HepG2 (cell line): ENCODE results near the gene MRPL14. TPM values are rescaled to one million over a fixed set of nuclear protein-coding genes. Genes with fewer than 3 reads are reported as not detected.
A peak's percentile ranks its signal among the peaks of the same experiment; 100 is the strongest.

Experiments used
- BCLAF1 ChIP-seq: fragments of 450-650 bp; IDR thresholded peaks from 2 replicates; pipeline ENCODE4 v1.6.1; 2017; ENCODE audit warnings: mild to moderate bottlenecking
- EHMT2 ChIP-seq: fragments of 200-600 bp; sonication (generic); IDR thresholded peaks from 2 replicates; pipeline ENCODE4 v1.7.0; 2017; ENCODE audit warnings: antibody characterized with exemption, low read depth, low read length, borderline replicate concordance
- FOXC1 ChIP-seq: sonication (generic); formaldehyde crosslinking; IDR thresholded peaks from 2 replicates; pipeline ENCODE4 v1.8.0; 2022; ENCODE audit warnings: mild to moderate bottlenecking, missing genetic modification reagents, borderline replicate concordance
- HOXA5 ChIP-seq: sonication (generic); formaldehyde crosslinking; IDR thresholded peaks from 2 replicates; pipeline ENCODE4 v1.4.0; 2020; ENCODE audit warnings: missing genetic modification reagents
- MIER2 ChIP-seq: IDR thresholded peaks from 2 replicates; pipeline ENCODE4 v1.6.1; 2016; ENCODE audit warnings: missing biosample characterization, missing genetic modification reagents
- MXI1 ChIP-seq: IDR thresholded peaks from 3 replicates; pipeline ENCODE4 v1.6.1; 2012; ENCODE audit warnings: low read depth, low read length, inconsistent platforms, borderline replicate concordance
- NBN ChIP-seq: fragments of 450-650 bp; conservative IDR thresholded peaks from 2 replicates; pipeline ENCODE4 v1.6.1; 2017
- NFYC ChIP-seq: IDR thresholded peaks from 2 replicates; pipeline ENCODE4 v1.6.1; 2016; ENCODE audit warnings: missing genetic modification reagents, missing compliant biosample characterization
- NR2F2 ChIP-seq: IDR thresholded peaks from 2 replicates; pipeline ENCODE4 v1.6.1; 2012; ENCODE audit warnings: low read depth, inconsistent platforms, borderline replicate concordance
- NRL ChIP-seq: sonication (generic); formaldehyde crosslinking; IDR thresholded peaks from 2 replicates; pipeline ENCODE4 v1.5.0; 2020; ENCODE audit warnings: missing genetic modification reagents, mild to moderate bottlenecking, moderate library complexity, borderline replicate concordance
- POLR2AphosphoS5 ChIP-seq: IDR thresholded peaks from 2 replicates; pipeline ENCODE4 v1.6.1; 2012; ENCODE audit warnings: low read depth, low read length
- RARG ChIP-seq: sonication (generic); formaldehyde crosslinking; IDR thresholded peaks from 2 replicates; pipeline ENCODE4 v1.4.0; 2020; ENCODE audit warnings: low read depth, mild to moderate bottlenecking, missing genetic modification reagents
- REL ChIP-seq: sonication (generic); formaldehyde crosslinking; conservative IDR thresholded peaks from 2 replicates; pipeline ENCODE4 v1.8.0; 2022; ENCODE audit warnings: mild to moderate bottlenecking, missing genetic modification reagents, moderate library complexity
- STAT6 ChIP-seq: sonication (generic); formaldehyde crosslinking; IDR thresholded peaks from 2 replicates; pipeline ENCODE4 v1.4.0; 2020; ENCODE audit warnings: missing genetic modification reagents, mild to moderate bottlenecking, borderline replicate concordance
- XRCC5 ChIP-seq: fragments of 200-400 bp; formaldehyde crosslinking; optimal IDR thresholded peaks from 2 replicates; pipeline ENCODE3; 2017; ENCODE audit warnings: mild to moderate bottlenecking, low read length
- ZBED4 ChIP-seq: sonication (generic); formaldehyde crosslinking; IDR thresholded peaks from 2 replicates; pipeline ENCODE4 v1.4.0; 2020; ENCODE audit warnings: missing genetic modification reagents, borderline replicate concordance
- ZBTB7A ChIP-seq: sonication (generic); formaldehyde crosslinking; IDR thresholded peaks from 2 replicates; pipeline ENCODE4 v1.8.0; 2022; ENCODE audit warnings: mild to moderate bottlenecking, missing genetic modification reagents
- ZNF33A ChIP-seq: sonication (generic); formaldehyde crosslinking; IDR thresholded peaks from 2 replicates; pipeline ENCODE4 v1.5.1; 2020; ENCODE audit warnings: missing genetic modification reagents, mild to moderate bottlenecking, moderate library complexity, borderline replicate concordance
- ZNF468 ChIP-seq: sonication (generic); formaldehyde crosslinking; IDR thresholded peaks from 2 replicates; pipeline ENCODE4 v1.8.0; 2022; ENCODE audit warnings: mild to moderate bottlenecking, moderate library complexity, missing genetic modification reagents
- ZNF605 ChIP-seq: sonication (generic); formaldehyde crosslinking; IDR thresholded peaks from 2 replicates; pipeline ENCODE4 v1.8.0; 2022; ENCODE audit warnings: mild to moderate bottlenecking, missing genetic modification reagents
- polyA plus RNA-seq, 8 experiments: library from polyadenylated mRNA; depleted of rRNA in 3 of 8; stranded (reverse) in 7 of 8; unstranded in 1 of 8; fragments of >200 nt; fragmentation: Illumina TruSeq in 4 of 8; extraction: Trizol in 4 of 8; gene quantifications; 2 replicates each; pipeline versions ENCODE4 v1.2.1 to v1.2.3, GENCODE V29; 2011 to 2016; ENCODE audit warnings: low read depth in 4 of 8, missing spikeins in 1 of 8, mixed read lengths in 1 of 8; ENCODE audit not compliant: insufficient read depth in 1 of 8
- total RNA-seq, 5 experiments: library from RNA; depleted of rRNA; stranded (reverse); fragments of >200 nt; fragmentation: Illumina TruSeq; extraction: Trizol; gene quantifications; 2 replicates each; pipeline ENCODE4 v1.2.3, GENCODE V29; 2016; ENCODE audit warnings: low read depth in 1 of 5

The MRPL14 gene
- total and polyA plus RNA-seq, 2 of the 13 experiments (the other 11 are each of a cell fraction or from before 2014, with no cell fraction given) = 157 to 178 TPM

DNA sequence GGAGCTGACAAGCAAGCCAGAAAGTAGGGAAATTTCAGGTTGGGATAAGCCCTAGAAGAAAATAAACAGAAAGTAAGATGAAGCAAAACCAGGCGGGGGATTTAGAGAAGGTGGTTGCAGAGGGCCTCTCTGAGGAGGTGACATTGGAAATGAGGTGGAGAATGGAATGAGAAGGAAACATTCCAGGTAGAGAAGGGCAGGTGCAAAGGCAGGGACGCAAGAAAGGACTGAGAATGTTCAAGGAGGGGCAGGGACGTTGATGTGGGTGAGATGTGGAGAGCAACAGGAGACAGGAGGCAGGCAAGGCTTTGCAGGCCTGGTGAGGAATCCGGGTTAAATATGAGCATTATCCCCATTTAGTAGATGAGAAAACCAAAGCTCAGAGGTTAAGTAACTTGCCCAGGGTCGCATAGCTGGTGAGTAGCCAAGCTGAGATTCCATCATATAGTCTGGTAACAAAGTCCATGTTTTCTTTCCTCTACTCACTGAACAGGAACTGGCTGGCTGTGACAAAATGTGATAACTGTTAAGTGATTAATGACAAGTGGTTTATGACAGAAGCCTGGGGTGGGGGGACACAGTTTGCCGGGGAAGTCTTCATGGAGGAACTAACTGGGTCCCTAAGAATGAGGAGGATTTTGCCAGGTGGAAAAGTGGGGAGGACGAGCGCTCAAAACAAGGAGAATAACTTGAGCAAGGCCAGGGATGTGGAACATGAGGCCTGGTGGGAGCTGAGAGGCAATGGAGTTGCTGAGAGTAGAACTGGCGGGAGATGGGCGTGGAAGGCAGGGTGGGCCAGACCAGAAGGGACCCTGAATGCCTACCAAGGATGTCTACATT lies 32.6 kb downstream of the MRPL14 start (continued):
- TF ChIP-seq BCLAF1 = no peak
- TF ChIP-seq EHMT2 = no peak
- peak; percentile 46 for TF ChIP-seq XRCC5
- TF ChIP-seq ZBED4 (CRISPR knock-in tag) = no peak
- TF ChIP-seq ZNF33A (CRISPR knock-in tag) = 0 out of 2 replicates have a peak, but pooled peaks have one; percentile 15
- TF ChIP-seq ZBTB7A (CRISPR knock-in tag) = peak; percentile 78; the same call in 1 of the 2 replicates
- TF ChIP-seq POLR2AphosphoS5 = no peak
- no peak; the same call in 1 of the 2 replicates for TF ChIP-seq NFYC (CRISPR knock-in tag)
- 0 out of 2 replicates have a peak, but pooled peaks have one; percentile 46 for TF ChIP-seq MIER2 (CRISPR knock-in tag)
- no peak for TF ChIP-seq STAT6 (CRISPR knock-in tag)
- TF ChIP-seq RARG (CRISPR knock-in tag) = no peak
- no peak for TF ChIP-seq REL
- no peak; the same call in 1 of the 2 replicates for TF ChIP-seq FOXC1 (CRISPR knock-in tag)
- TF ChIP-seq ZNF605 = peak; percentile 63; the same call in 1 of the 2 replicates
- no peak; the same call in 1 of the 2 replicates for TF ChIP-seq NRL (CRISPR knock-in tag)
- peak; percentile 90 for TF ChIP-seq NR2F2
- 0 out of 2 replicates have a peak, but pooled peaks have one; percentile 21 for TF ChIP-seq NBN
- no peak for TF ChIP-seq ZNF468 (CRISPR knock-in tag)
- peak; percentile 51; the same call in 1 of the 3 replicates for TF ChIP-seq MXI1
- TF ChIP-seq HOXA5 (CRISPR knock-in tag) = peak; percentile 98
